Stimulated activated CD4-positive, alpha-beta T cell treated with anti-CD3 and anti-CD28 coated beads, Interleukin-12 subunit alpha, Interleukin-12 subunit beta, amount 100 ng/mL, for 24 hours (primary cell): ENCODE results near the gene EPHA5.

Experiments used
- DNase-seq, 2 experiments: peaks; one replicate each; pipeline ENCODE4 v3.0.0-alpha.2; 2020; ENCODE audit warnings: low read depth in 2 of 2

Gene EPHA5

GRCh38 chr4:65498606-65499005 is 171.7 kb downstream of the EPHA5 start:
- DNase-seq = no peak

- DNase-seq = no peak
Observed at GRCh38 chr4:65495439-65495838, 174.8 kb downstream of the EPHA5 start.

- no peak for DNase-seq
Observed at GRCh38 chr4:65482410-65482809, 187.9 kb downstream of the EPHA5 start.

- no peak for DNase-seq
Observed at GRCh38 chr4:65472531-65472930, 197.8 kb downstream of the EPHA5 start.

GRCh38 chr4:65467068-65467680 is 203.1 kb downstream of the EPHA5 start:
- DNase-seq = no peak

GRCh38 chr4:65461781-65462180 is 208.5 kb downstream of the EPHA5 start:
- no peak for DNase-seq

- DNase-seq = no peak
Observed at GRCh38 chr4:65457011-65457410, 213.3 kb downstream of the EPHA5 start.

GRCh38 chr4:65456579-65456978 is 213.7 kb downstream of the EPHA5 start:
- no peak for DNase-seq

- DNase-seq = no peak
Observed at GRCh38 chr4:65453398-65453797, 216.9 kb downstream of the EPHA5 start.

- DNase-seq = no peak
Observed at GRCh38 chr4:65450899-65451298, 219.4 kb downstream of the EPHA5 start.

- DNase-seq = no peak
Observed at GRCh38 chr4:65437102-65437501, 233.2 kb downstream of the EPHA5 start.

- DNase-seq = no peak
Observed at GRCh38 chr4:65422109-65422508, 248.2 kb downstream of the EPHA5 start.

- no peak for DNase-seq
Observed at GRCh38 chr4:65420036-65420435, 250.3 kb downstream of the EPHA5 start.

GRCh38 chr4:65416891-65417290 is 253.4 kb downstream of the EPHA5 start:
- DNase-seq = no peak

GRCh38 chr4:65407483-65407882 is 262.8 kb downstream of the EPHA5 start:
- no peak for DNase-seq

GRCh38 chr4:65401083-65401482 is 269.2 kb downstream of the EPHA5 start:
- DNase-seq = no peak

- DNase-seq = no peak
Observed at GRCh38 chr4:65399084-65399483, 271.2 kb downstream of the EPHA5 start.

- DNase-seq = no peak
Observed at GRCh38 chr4:65393078-65393477, 277.2 kb downstream of the EPHA5 start.

GRCh38 chr4:65392488-65392887 is 277.8 kb downstream of the EPHA5 start:
- no peak for DNase-seq

GRCh38 chr4:65391814-65392213 is 278.5 kb downstream of the EPHA5 start:
- DNase-seq = no peak

GRCh38 chr4:65391382-65391781 is 278.9 kb downstream of the EPHA5 start:
- DNase-seq = no peak

GRCh38 chr4:65386927-65387326 is 283.4 kb downstream of the EPHA5 start:
- no peak for DNase-seq

GRCh38 chr4:65383589-65384305 is 286.5 kb downstream of the EPHA5 start:
- DNase-seq = no peak

GRCh38 chr4:65381648-65382047 is 288.6 kb downstream of the EPHA5 start:
- no peak for DNase-seq
